ENCODE results near the gene BPI.
"Not testable (repeated sequence)": the region's sequence is repeated elsewhere in the genome, so short reads cannot be mapped to it uniquely, and the experiment has no call there.

Gene BPI

GRCh38 chr20:38277691-38278090 lies 26.3 kb upstream of the BPI start:
- no peak for DNase-seq (ENCODE audit: low read depth, low spot score)

DNA sequence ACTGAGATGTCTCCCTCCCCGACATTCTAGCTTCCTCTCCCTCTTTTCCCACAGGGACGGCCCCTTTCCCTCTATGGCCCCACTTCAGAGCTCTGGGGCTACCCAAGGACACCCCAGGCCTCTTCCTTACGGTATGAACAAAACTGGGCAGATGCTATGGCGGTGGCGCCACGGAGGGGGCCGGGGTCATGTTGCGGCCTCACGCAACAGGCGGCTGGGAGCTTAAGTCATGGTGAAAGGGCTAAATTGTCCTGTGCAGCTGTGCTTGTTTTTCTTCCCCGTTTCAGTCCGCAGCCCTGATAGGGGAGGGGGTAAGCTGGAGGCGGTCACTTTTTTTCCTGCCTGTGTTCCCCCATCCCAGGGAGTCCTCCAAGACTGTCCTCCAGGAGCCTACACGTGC lies 25.8 kb upstream of the BPI start:
- DNase-seq (ENCODE audit: low read depth, low spot score): no peak

GRCh38 chr20:38278763-38279162 lies 25.2 kb upstream of the BPI start:
- DNase-seq (ENCODE audit: low read depth, low spot score): no peak

- DNase-seq (ENCODE audit: low read depth, low spot score): not testable (repeated sequence)
Observed at GRCh38 chr20:38281176-38281915, 22.6 kb upstream of the BPI start.

- no peak for DNase-seq (ENCODE audit: low read depth, low spot score)
Observed at GRCh38 chr20:38283236-38283635, 20.7 kb upstream of the BPI start.

DNA sequence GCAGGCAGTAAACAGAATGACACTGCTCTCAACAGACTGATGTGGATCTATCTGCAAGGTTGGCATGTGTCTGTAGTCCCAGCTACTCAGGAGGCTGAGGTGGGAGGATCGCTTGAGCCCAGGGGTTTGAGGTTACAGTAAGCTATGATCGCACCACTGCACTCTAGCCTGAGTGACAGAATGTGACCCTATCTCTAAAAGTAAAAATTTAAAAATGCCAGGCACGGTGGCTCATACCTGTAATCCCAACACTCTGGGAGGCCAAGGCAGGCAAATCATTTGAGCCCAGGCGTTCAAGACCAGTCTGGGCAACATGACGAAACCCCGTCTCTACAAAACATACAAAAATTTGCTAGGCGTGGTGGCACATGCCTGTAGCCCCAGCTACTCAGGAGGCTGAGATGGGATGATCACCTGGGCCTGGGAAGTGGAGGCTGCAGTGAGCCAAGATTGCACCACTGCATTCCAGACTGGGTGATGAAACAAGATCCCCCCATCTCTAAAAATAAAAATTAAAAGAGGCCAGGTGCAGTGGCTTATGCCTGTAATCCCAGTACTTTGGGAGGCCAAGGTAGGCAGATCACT lies 19.8 kb upstream of the BPI start:
- DNase-seq (ENCODE audit: low read depth, low spot score): not testable (repeated sequence)

DNA sequence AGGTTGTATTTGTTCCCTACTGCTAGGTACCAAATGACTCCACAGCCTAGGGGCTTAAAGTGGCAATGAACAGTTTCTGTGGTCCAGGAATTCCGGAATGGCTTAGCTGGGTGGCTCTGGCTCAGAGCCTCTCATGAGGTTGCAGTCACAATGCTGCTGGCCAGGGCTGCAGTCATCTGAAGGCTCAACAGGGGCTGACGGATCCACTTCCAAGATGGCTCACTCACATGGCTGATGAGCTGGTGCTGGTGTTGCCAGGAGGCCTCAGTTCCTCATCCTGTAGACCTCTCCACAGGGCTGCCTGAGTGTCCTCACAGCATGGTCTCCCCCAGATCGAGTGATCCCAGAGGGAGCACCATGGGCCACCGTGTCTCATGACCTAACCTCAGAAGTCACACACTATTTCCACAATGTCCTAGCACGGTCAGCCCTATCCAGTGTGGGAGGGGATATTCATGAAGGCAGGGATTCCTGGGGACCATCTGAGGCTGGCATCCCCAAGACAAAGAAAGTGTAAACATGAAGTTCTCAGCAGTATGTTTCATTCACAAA lies 19.0 kb upstream of the BPI start:
- DNase-seq (ENCODE audit: low read depth, low spot score): no peak

DNA sequence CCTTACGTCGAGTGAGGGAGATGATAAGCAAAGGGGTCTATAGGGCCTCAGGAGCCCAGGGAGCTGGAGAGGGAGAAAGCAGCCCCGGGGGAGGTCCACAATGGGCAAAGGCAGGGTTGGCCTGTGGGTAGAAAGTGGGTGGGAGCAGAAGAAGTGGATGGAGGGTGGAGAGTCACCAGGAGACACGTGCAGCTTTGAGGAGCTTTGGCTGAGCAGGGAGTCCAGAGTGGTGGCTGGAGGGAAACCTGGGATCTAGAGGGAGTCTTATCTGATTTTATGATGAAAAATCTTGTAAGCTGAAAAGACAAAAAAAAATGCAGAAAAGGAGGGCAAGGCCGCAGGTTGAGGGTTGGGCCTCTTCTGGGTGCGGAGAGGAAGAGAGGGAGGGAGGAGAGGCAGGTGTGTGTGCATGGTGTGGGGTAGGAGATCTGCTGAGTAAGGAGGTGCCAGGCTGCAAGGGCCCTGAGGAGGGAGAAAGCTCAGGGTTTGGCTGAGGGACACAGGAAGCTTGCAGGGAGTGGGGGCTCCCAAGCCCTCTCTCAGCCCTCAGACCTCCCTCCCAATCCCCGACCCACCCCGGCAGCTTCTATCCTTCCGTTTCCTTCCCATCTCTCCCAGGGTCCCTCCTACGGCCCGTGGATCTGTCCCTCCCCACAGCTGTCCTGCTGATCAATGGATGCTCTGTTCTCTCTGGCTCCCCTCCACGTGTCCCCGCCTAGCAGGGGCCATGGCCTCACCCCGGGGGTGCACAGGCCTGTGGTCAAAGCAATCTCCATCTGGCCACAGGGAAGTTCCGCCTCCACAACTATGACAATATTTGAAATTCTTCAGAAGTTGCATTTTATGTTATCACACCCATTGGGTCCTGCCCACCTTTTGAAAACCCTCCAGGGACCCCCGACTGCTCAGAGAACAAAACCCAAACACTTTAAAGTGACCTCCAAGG lies 17.1 kb upstream of the BPI start:
- peak; percentile 56 for DNase-seq (ENCODE audit: low read depth, low spot score)

DNA sequence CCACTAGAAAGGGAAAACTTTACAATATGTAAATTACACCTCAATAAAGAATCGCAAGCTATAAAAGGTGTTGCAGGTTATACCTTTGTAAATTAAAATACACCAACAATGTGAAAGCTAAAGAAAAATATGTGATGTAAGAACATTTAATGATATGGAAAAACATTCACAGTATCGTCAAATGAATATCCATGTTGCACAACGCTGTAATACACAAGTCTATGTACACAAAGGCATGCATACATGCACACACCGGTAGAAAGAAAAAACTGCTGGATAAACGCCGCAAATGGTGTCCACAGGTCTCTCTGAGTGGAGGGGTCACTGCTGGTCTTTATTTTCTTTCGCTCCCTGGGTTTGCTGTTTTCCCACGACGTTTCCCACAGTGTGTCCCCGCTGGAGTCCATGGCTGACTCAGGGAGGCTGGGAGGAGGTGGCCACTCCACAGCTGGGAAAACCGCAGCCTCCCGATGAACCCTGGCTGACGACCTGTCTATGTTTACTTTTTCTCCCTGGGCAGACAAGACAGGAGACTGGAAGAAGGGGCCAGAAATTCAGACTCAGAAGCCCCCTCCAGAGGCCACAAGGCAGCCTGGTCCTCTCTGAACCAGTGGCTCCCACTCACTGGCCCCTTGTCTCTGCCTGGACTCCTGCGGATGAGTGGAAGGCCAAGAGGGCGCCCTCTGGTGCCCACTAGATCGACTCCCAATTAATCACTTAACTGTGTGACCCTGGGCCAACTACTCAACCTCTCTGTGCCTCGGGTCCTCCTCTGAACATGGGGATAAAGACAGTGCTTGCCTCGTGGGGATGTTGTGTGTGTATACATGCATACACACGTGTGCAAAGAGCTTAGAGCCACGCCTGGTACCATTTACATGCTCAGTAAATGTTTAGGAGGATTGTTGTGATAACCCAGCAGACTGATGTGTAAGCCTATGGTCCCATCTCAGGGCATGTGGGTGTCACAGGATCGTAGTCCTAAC lies 12.8 kb upstream of the BPI start:
- peak; percentile 87 for DNase-seq (ENCODE audit: low read depth, low spot score)

- no peak for DNase-seq (ENCODE audit: low read depth, low spot score)
Observed at GRCh38 chr20:38291966-38292365, 12.0 kb upstream of the BPI start.

GRCh38 chr20:38293491-38294065 lies 10.4 kb upstream of the BPI start:
- DNase-seq (ENCODE audit: low read depth, low spot score): peak; percentile 57

- no peak for DNase-seq (ENCODE audit: low read depth, low spot score)
Observed at GRCh38 chr20:38294076-38294591, 9.8 kb upstream of the BPI start.

GRCh38 chr20:38295811-38296210 lies 8.1 kb upstream of the BPI start:
- DNase-seq (ENCODE audit: low read depth, low spot score): no peak

DNA sequence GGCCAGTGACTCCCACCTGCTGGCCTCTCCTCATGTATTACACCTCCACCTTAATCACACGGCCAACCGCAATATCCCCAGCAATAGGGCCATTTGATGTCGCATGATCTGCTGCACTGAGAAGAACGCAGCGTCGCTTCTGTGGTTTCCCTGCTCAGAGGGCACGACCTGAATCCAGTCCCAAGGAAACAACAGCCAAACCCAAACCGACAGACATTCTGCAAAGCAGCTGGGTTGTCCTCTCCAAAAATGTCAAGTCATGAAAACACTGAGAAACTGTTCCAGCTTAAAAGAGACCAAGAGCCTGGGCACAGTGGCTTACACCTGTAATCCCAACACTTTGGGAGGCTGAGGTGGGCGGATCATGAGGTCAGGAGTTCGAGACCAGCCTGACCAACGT lies 7.5 kb upstream of the BPI start:
- no peak for DNase-seq (ENCODE audit: low read depth, low spot score)

DNA sequence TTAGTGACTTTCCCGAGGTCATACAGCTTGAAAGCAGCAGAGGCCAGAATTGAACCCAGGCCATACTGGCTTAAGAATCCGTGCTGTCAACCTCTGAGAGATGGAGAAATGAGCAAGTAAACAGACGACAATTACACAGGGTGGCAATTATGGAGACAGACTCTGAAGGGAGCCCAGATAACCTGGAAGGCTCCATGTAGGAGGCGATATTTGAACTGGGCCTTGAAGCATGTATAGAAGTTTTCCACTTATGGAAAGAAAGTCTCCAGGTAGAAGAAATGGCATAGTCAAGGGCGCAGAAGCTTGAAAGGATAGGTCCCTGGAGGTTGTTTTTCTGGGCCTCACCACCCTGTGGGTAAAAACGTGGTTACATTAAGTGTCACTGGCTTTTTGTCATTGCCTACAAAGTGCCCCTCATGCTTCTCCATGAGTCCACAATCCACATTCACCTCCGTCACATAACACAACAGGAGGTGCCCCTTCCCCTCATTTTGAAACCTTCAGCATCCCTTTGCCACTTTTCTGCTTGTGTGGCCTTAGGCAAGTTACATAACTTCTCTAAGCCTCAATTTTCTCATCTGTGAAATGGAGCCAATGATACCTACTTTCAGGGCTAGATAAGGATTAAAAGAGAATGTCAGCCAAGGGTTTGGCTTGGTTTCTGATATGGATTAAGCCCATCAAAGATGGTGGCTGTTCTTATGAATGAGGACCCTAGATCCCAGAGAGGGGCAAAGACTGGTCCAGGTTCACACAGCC lies 5.9 kb upstream of the BPI start:
- DNase-seq (ENCODE audit: low read depth, low spot score): no peak

DNA sequence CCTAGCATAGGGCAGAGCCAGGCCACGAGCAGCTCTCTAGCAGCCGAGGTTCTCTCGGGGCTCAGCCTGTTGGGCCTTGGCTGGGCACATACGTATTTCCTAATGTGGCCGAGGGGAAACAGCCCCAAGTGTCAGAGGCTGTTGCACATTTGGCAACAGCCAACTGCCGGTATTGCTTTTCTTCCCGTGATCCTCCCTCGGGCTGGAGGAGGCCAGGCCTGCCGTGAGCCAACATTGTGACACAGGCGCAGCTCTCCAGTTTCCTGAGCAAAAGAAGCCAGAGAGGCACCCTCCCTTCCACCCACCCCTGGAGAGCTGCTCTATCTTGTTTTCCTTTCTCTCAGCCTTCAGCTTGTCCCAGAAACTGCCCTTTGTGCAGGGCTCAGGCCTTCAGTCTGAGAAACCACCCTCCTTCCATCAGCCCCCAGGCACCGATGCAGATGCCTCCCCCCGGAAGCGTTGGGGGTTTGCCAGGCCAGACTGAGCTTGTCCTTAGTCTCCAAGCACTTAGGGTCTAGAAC lies 5.1 kb upstream of the BPI start:
- peak; percentile 37 for DNase-seq (ENCODE audit: low read depth, low spot score)

DNA sequence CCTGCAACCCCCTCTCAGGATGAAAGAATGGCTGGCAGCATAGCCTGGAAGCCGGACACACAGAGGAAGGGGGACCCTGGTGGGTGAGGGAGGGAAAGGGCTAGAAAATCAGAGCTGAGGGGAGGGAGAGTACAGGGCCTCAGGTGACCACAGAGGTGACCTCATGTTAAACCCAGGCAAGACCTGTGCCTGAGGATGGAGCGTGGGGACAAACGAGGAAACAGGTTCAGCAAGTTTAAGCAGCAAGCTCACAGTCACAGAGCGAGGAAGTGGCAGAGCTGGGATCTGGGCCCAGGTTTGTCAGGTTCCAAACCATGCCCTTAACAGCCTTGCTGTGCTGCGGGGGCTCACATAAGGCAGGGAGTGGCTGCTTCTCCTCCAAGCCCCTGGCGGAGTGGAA lies 4.0 kb upstream of the BPI start:
- DNase-seq (ENCODE audit: low read depth, low spot score): no peak

- no peak for DNase-seq (ENCODE audit: low read depth, low spot score)
Observed at GRCh38 chr20:38300438-38300837, 3.5 kb upstream of the BPI start.

GRCh38 chr20:38301309-38301708 lies 2.6 kb upstream of the BPI start:
- DNase-seq (ENCODE audit: low read depth, low spot score): no peak

Data from astrocyte of the hippocampus (primary cell).